Measurements from ENCODE around the gene JMJD1C. TPM values are rescaled to one million over a fixed set of nuclear protein-coding genes. Genes with fewer than 3 reads are reported as not detected.

Gene JMJD1C
- total RNA-seq, 1 donor from 2014 or later, result 143 TPM

DNA sequence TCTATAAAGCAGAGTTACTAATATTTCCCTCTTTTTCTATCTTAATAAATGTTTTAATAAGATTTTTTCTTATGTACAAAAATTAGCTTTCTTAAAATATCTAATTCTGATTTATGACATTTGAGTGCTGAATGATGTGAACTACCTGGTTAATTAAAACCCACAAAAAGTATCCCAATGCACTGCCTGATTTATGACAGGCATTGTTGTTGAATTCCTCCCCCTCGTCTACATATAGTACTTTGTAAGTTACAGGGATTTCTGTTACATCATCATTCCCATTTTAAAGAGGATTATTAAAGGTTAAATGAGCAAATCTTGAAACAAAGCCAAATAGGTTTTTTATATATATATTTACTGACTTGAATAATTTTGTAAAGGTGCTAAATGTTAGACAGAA is 241.5 kb downstream of the JMJD1C start:
- H3K4me1 ChIP-seq, result no peaks in the 10 kb centered on the region
- no peaks in the 10 kb centered on the region for H3K36me3 ChIP-seq
- H3K9ac ChIP-seq, result no peak overlapping the region
- Mint-ChIP-seq H3K9me3 (no peaks in the 10 kb centered on the region), H3K4me3 (no peak overlapping the region), H3K27ac (no peak overlapping the region), H3K4me1 (peaks cover 7% of the 10 kb centered on the region), H3K36me3 (peaks cover 12% of the 10 kb centered on the region), H3K27me3 (ENCODE audit: insufficient read depth, low read depth) (no peaks in the 10 kb centered on the region)
- H4K20me1 ChIP-seq (ENCODE audit: low read depth), result peaks cover 26% of the 10 kb centered on the region
- no peak overlapping the region for H3K4me3 ChIP-seq
- H3K4me2 ChIP-seq, result no peak overlapping the region
- no peak overlapping the region for H3K27ac ChIP-seq
- peaks cover 8% of the 10 kb centered on the region for H3F3A ChIP-seq (ENCODE audit: low read depth)
- TF ChIP-seq, protein P1, sequence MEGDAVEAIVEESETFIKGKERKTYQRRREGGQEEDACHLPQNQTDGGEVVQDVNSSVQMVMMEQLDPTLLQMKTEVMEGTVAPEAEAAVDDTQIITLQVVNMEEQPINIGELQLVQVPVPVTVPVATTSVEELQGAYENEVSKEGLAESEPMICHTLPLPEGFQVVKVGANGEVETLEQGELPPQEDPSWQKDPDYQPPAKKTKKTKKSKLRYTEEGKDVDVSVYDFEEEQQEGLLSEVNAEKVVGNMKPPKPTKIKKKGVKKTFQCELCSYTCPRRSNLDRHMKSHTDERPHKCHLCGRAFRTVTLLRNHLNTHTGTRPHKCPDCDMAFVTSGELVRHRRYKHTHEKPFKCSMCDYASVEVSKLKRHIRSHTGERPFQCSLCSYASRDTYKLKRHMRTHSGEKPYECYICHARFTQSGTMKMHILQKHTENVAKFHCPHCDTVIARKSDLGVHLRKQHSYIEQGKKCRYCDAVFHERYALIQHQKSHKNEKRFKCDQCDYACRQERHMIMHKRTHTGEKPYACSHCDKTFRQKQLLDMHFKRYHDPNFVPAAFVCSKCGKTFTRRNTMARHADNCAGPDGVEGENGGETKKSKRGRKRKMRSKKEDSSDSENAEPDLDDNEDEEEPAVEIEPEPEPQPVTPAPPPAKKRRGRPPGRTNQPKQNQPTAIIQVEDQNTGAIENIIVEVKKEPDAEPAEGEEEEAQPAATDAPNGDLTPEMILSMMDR (IDR thresholded peaks at IDR 0.05), result no peak
- no peak for TF ChIP-seq EZH2phosphoT487 (IDR thresholded peaks at IDR 0.05)
- TF ChIP-seq EZH2 (IDR thresholded peaks at IDR 0.05), result no peak
- H3K9me3 ChIP-seq (ENCODE audit: low read depth), result no peaks in the 10 kb centered on the region
- H3K79me2 ChIP-seq (ENCODE audit: low read depth), result peaks cover 96% of the 10 kb centered on the region
- no peaks in the 10 kb centered on the region for H3K27me3 ChIP-seq
- no peak for DNase-seq (ENCODE audit: low spot score)
- H2AFZ ChIP-seq (replicated peaks), result no peak overlapping the region

- TF ChIP-seq EZH2phosphoT487 (IDR thresholded peaks at IDR 0.05) (no peak), EZH2 (IDR thresholded peaks at IDR 0.05) (no peak)
- TF ChIP-seq, protein P1 (IDR thresholded peaks at IDR 0.05), result no peak
- Histone ChIP-seq H3K27me3 (no peaks in the 10 kb centered on the region), H3K27ac (no peak overlapping the region), H2AFZ (replicated peaks) (no peak overlapping the region), H3K4me1 (no peaks in the 10 kb centered on the region), H3K79me2 (ENCODE audit: low read depth) (peaks cover 93% of the 10 kb centered on the region), H3K9me3 (ENCODE audit: low read depth) (no peaks in the 10 kb centered on the region), H3K4me3 (no peak overlapping the region), H3K4me2 (no peak overlapping the region), H3F3A (ENCODE audit: low read depth) (peaks cover 8% of the 10 kb centered on the region), H3K36me3 (no peaks in the 10 kb centered on the region), H4K20me1 (ENCODE audit: low read depth) (peaks cover 28% of the 10 kb centered on the region), H3K9ac (no peak overlapping the region)
- Mint-ChIP-seq H3K36me3 (peaks cover 12% of the 10 kb centered on the region), H3K9me3 (no peaks in the 10 kb centered on the region), H3K27me3 (ENCODE audit: insufficient read depth, low read depth) (no peaks in the 10 kb centered on the region), H3K27ac (no peak overlapping the region), H3K4me3 (no peak overlapping the region), H3K4me1 (peaks cover 11% of the 10 kb centered on the region)
- DNase-seq (ENCODE audit: low spot score), result no peak
Observed at GRCh38 chr10:63221950-63222349, 243.8 kb downstream of the JMJD1C start.

GRCh38 chr10:63219749-63220148 is 246.0 kb downstream of the JMJD1C start:
- peaks cover 14% of the 10 kb centered on the region for H4K20me1 ChIP-seq (ENCODE audit: low read depth)
- H3K27ac ChIP-seq, result no peak overlapping the region
- H3K9me3 ChIP-seq (ENCODE audit: low read depth), result no peaks in the 10 kb centered on the region
- Mint-ChIP-seq H3K4me3 (no peak overlapping the region), H3K36me3 (peaks cover 15% of the 10 kb centered on the region), H3K27ac (no peak overlapping the region), H3K27me3 (ENCODE audit: insufficient read depth, low read depth) (no peaks in the 10 kb centered on the region), H3K4me1 (peaks cover 11% of the 10 kb centered on the region), H3K9me3 (no peaks in the 10 kb centered on the region)
- no peak overlapping the region for H3K9ac ChIP-seq
- peaks cover 92% of the 10 kb centered on the region for H3K79me2 ChIP-seq (ENCODE audit: low read depth)
- no peaks in the 10 kb centered on the region for H3K27me3 ChIP-seq
- DNase-seq (ENCODE audit: low spot score), result no peak
- TF ChIP-seq EZH2phosphoT487 (IDR thresholded peaks at IDR 0.05), result no peak
- no peak for TF ChIP-seq EZH2 (IDR thresholded peaks at IDR 0.05)
- TF ChIP-seq, protein P1 (IDR thresholded peaks at IDR 0.05), result no peak
- no peak overlapping the region for H2AFZ ChIP-seq (replicated peaks)
- H3F3A ChIP-seq (ENCODE audit: low read depth), result peaks cover 8% of the 10 kb centered on the region
- peaks cover 4% of the 10 kb centered on the region for H3K36me3 ChIP-seq
- H3K4me1 ChIP-seq, result no peaks in the 10 kb centered on the region
- H3K4me2 ChIP-seq, result no peak overlapping the region
- H3K4me3 ChIP-seq, result no peak overlapping the region
